GM21528 (cell line): ENCODE measurements around the gene ZSWIM5.
"Not testable (repeated sequence)": the region's sequence is repeated elsewhere in the genome, so short reads cannot be mapped to it uniquely, and the experiment has no call there.

Source experiments
- ATAC-seq: cut with Tn5 transposase; IDR thresholded peaks from one replicate; pipeline ENCODE4 v1.9.1; 2021; ENCODE audit warnings: mild to moderate bottlenecking, moderate library complexity; ENCODE audit not compliant: unreplicated experiment, low FRiP score

The ZSWIM5 gene

GRCh38 chr1:45205910-45206721 is at the start of gene ZSWIM5:
Gene ZSWIM5 (minus strand): TSS chr1:45206605. CDS start chr1:45206350, 255 bp downstream.
- ATAC-seq: peak; percentile 65

GRCh38 chr1:45254490-45254889 is 48.1 kb upstream of the ZSWIM5 start:
- no peak for ATAC-seq

GRCh38 chr1:45250544-45250943 is 44.1 kb upstream of the ZSWIM5 start:
- ATAC-seq: no peak

GRCh38 chr1:45248004-45248403 is 41.6 kb upstream of the ZSWIM5 start:
- not testable (repeated sequence) for ATAC-seq

- ATAC-seq: no peak
Observed at GRCh38 chr1:45246760-45247159, 40.4 kb upstream of the ZSWIM5 start.

- ATAC-seq: not testable (repeated sequence)
Observed at GRCh38 chr1:45246359-45246758, 40.0 kb upstream of the ZSWIM5 start.

GRCh38 chr1:45244660-45245059 is 38.3 kb upstream of the ZSWIM5 start:
- no peak for ATAC-seq

- ATAC-seq: no peak
Observed at GRCh38 chr1:45243476-45244343, 37.3 kb upstream of the ZSWIM5 start.

- ATAC-seq: no peak
Observed at GRCh38 chr1:45238846-45239245, 32.4 kb upstream of the ZSWIM5 start.

GRCh38 chr1:45236136-45236535 is 29.7 kb upstream of the ZSWIM5 start:
- no peak for ATAC-seq

- no peak for ATAC-seq
Observed at GRCh38 chr1:45230537-45230936, 24.1 kb upstream of the ZSWIM5 start.

- no peak for ATAC-seq
Observed at GRCh38 chr1:45225598-45225997, 19.2 kb upstream of the ZSWIM5 start.

- ATAC-seq: not testable (repeated sequence)
Observed at GRCh38 chr1:45223710-45224109, 17.3 kb upstream of the ZSWIM5 start.

- no peak for ATAC-seq
Observed at GRCh38 chr1:45221716-45222115, 15.3 kb upstream of the ZSWIM5 start.

- no peak for ATAC-seq
Observed at GRCh38 chr1:45216861-45217260, 10.5 kb upstream of the ZSWIM5 start.

GRCh38 chr1:45216200-45216541 is 9.8 kb upstream of the ZSWIM5 start:
- no peak for ATAC-seq

- ATAC-seq: no peak
Observed at GRCh38 chr1:45215485-45216199, 9.2 kb upstream of the ZSWIM5 start.

- ATAC-seq: no peak
Observed at GRCh38 chr1:45213892-45214291, 7.5 kb upstream of the ZSWIM5 start.

GRCh38 chr1:45211076-45211475 is 4.7 kb upstream of the ZSWIM5 start:
- no peak for ATAC-seq

- peak; percentile 14 for ATAC-seq
Observed at GRCh38 chr1:45206808-45207623, 611 bp upstream of the ZSWIM5 start.
